HG03469 (cell line): ENCODE data around the gene SURF2.

Source experiments
- ATAC-seq: cut with Tn5 transposase; IDR thresholded peaks from one replicate; pipeline ENCODE4 v1.9.1; 2021; ENCODE audit warnings: mild to moderate bottlenecking, moderate library complexity, moderate number of reproducible peaks; ENCODE audit not compliant: unreplicated experiment

The SURF2 gene

GRCh38 chr9:133396952-133397351 lies 40.6 kb downstream of the SURF2 start:
- no peak for ATAC-seq

GRCh38 chr9:133397370-133397769 lies 41.0 kb downstream of the SURF2 start:
- no peak for ATAC-seq

GRCh38 chr9:133397895-133398294 lies 41.5 kb downstream of the SURF2 start:
- no peak for ATAC-seq

- ATAC-seq: no peak
These were observed 43.9 kb downstream of the SURF2 start for GRCh38 chr9:133400292-133400691.

- no peak for ATAC-seq
These were observed 45.2 kb downstream of the SURF2 start for GRCh38 chr9:133401588-133401987.

- no peak for ATAC-seq
These were observed 46.3 kb downstream of the SURF2 start for GRCh38 chr9:133402689-133403088.

- no peak for ATAC-seq
These were observed 47.6 kb downstream of the SURF2 start for GRCh38 chr9:133403766-133404453.

GRCh38 chr9:133404454-133405002 lies 48.2 kb downstream of the SURF2 start:
- ATAC-seq: no peak

GRCh38 chr9:133405508-133406438 lies 49.4 kb downstream of the SURF2 start:
- ATAC-seq: no peak

- ATAC-seq: no peak
These were observed 50.3 kb downstream of the SURF2 start for GRCh38 chr9:133406480-133407307.

- ATAC-seq: no peak
These were observed 51.7 kb downstream of the SURF2 start for GRCh38 chr9:133408042-133408441.
